ENCODE data around the gene TMEM205.

GRCh38 chr19:11373166-11373884, 27.3 kb upstream of the TMEM205 start:
- TF ChIP-seq CTCF (IDR thresholded peaks at IDR 0.05; ENCODE audit: low read depth, low read length) (no peak), MYC (IDR thresholded peaks at IDR 0.05; ENCODE audit: low read depth, low read length) (no peak)
